ENCODE results near the gene NTRK1. TPM values are rescaled to one million over a fixed set of nuclear protein-coding genes. Genes with fewer than 3 reads are reported as not detected.

NTRK1 gene
- total RNA-seq, 1 experiment from 2014 or later: 0.89 TPM

GRCh38 chr1:156905176-156905575, 44.5 kb downstream of the NTRK1 start:
- ATAC-seq (no peak), DNase-seq (ENCODE audit: low read depth, low spot score) (no peak)
- POLR2A ChIA-PET: no interaction called here
- Histone ChIP-seq H3K9me2 (ENCODE audit: insufficient read depth) (no peaks in the 10 kb centered on the region), H3K79me2 (ENCODE audit: insufficient read depth, low read length) (no peaks in the 10 kb centered on the region), H3K4me1 (ENCODE audit: control insufficient read depth in 1 of 2, insufficient read depth in 2 of 2, low read length in 2 of 2) (peaks cover 6 to 24% of the 10 kb centered on the region in 2 experiments; a peak in 3 of 4 replicates), H3K27ac (ENCODE audit: low read depth, low read length) (no peak overlapping the region), H3K27me3 (ENCODE audit: insufficient read depth, low read length) (no peaks in the 10 kb centered on the region), H3K9me3 (ENCODE audit: control insufficient read depth in 1 of 2, insufficient read depth in 1 of 2, low read depth in 1 of 2, low read length in 2 of 2) (no peaks in the 10 kb centered on the region; a peak in 1 of 4 replicates), H4K20me1 (ENCODE audit: insufficient read depth) (no peaks in the 10 kb centered on the region), H3K4me2 (ENCODE audit: low read length) (no peak overlapping the region), H3K36me3 (ENCODE audit: control insufficient read depth in 1 of 2, insufficient read depth in 2 of 2, low read length in 2 of 2) (no peaks in the 10 kb centered on the region), H3K4me3 (replicated peaks in 1 of 2; ENCODE audit: low read depth in 1 of 2, low read length in 2 of 2) (no peak overlapping the region), H2AFZ (ENCODE audit: low read depth, low read length, poor library complexity, severe bottlenecking) (no peak overlapping the region), H3K9ac (ENCODE audit: low read length) (no peak overlapping the region)
- BruUV-seq (replicated peaks): no TSS peak
- TF ChIP-seq CTCF (IDR thresholded peaks at IDR 0.05 in 2 of 3, conservative IDR thresholded peaks at IDR 0.05 in 1 of 3; ENCODE audit: borderline replicate concordance in 1 of 3, insufficient read depth in 1 of 3, low read depth in 2 of 3, low read length in 2 of 3) (no peak), REST (IDR thresholded peaks at IDR 0.05; ENCODE audit: low read depth) (no peak), SP1 (IDR thresholded peaks at IDR 0.05; ENCODE audit: low read depth) (no peak), SIN3A (IDR thresholded peaks at IDR 0.05; ENCODE audit: low read depth) (no peak), EGR1 (IDR thresholded peaks at IDR 0.05; ENCODE audit: low read depth) (no peak), EZH2phosphoT487 (IDR thresholded peaks at IDR 0.05; ENCODE audit: borderline replicate concordance) (no peak), ATF3 (IDR thresholded peaks at IDR 0.05) (no peak), JUND (IDR thresholded peaks at IDR 0.05) (no peak), ELF1 (IDR thresholded peaks at IDR 0.05; ENCODE audit: borderline replicate concordance, low read depth) (no peak), CBX3 (IDR thresholded peaks at IDR 0.05; ENCODE audit: low read depth) (no peak), EZH2 (IDR thresholded peaks at IDR 0.05) (no peak), ZNF274 (IDR thresholded peaks at IDR 0.05; ENCODE audit: low read depth, low read length) (no peak)
- CTCF ChIA-PET: no interaction called here
- RAD21 ChIA-PET (ENCODE audit: low non-redundant PET in 1 of 2, low total read pairs in 2 of 2, uncharacterized antibody in 2 of 2, unreplicated experiment in 2 of 2): no interaction called here
- intact Hi-C loops (cut with micrococcal nuclease): no loop called here

Data from HCT116 (cell line).